Measurements from ENCODE around the gene LRRC7.

The LRRC7 gene

DNA sequence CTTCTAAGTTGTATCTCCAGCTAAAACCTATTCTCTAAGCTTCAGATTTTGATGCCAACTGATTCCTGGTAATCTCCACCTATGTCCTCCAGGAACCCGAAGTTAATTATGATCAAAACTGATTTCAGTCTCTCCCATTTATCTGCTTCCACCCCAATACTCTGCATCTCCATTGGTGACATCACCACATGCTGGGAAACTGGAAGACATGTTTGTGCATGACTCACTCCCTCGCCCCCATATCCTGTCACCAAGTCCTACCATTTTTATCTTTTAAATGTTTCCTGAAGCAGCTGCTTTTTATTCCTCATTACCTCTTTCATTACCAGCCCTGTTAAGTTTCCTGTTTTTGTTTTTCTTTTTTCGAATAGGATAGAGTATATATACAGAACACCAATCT, 409.2 kb downstream of the LRRC7 start:
- DNase-seq (ENCODE audit: low read depth in 2 of 2) = no peak

GRCh38 chr1:69982992-69983391, 415.3 kb downstream of the LRRC7 start:
- no peak for DNase-seq (ENCODE audit: low read depth in 2 of 2)

DNA sequence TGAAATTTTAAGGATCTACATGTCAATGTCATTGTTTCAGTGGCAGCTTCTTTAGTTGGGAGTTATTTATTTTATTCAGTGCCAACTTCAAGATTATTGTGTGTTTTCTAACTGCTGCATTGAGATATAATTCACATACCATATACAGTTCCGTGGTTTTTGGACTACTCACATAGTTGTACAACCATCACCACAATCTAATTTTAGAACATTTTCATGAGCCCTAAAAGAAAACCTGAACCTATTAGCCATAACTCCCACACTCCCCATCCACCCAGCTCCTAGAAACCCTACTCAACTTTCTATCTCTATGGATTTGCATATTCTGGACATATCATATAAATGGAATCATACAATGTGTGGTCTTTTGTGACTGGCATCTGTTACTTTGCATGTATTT, 417.7 kb downstream of the LRRC7 start:
- no peak for DNase-seq (ENCODE audit: low read depth in 2 of 2)

- no peak for DNase-seq (ENCODE audit: low read depth in 2 of 2)
Observed at GRCh38 chr1:69985901-69986439, 418.2 kb downstream of the LRRC7 start.

- DNase-seq (ENCODE audit: low read depth in 2 of 2) = no peak
Observed at GRCh38 chr1:69987881-69988280, 420.2 kb downstream of the LRRC7 start.

GRCh38 chr1:69991644-69992043, 423.9 kb downstream of the LRRC7 start:
- no peak for DNase-seq (ENCODE audit: low read depth in 2 of 2)

GRCh38 chr1:69992594-69992993, 424.9 kb downstream of the LRRC7 start:
- DNase-seq (ENCODE audit: low read depth in 2 of 2) = no peak

GRCh38 chr1:69993810-69994209, 426.1 kb downstream of the LRRC7 start:
- DNase-seq (ENCODE audit: low read depth in 2 of 2) = no peak

DNA sequence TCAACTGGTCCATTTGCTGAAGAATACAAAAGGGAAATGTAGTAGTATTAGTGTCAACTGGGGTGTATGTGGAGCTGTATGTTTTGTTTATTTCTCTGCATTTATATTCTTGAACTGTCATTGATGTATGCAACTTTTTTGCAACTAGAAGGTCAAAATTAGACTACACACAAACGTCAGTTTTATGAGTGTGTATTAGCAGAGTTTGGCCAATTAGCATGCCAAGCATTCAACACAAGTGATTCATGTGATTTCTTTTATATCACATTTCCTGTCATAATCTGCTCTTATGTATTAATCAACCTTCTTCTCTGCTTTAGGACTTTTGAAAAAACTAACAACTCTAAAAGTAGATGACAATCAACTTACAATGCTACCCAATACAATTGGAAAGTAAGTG, 426.5 kb downstream of the LRRC7 start:
- DNase-seq (ENCODE audit: low read depth in 2 of 2) = no peak

GRCh38 chr1:69998847-69999246, 431.1 kb downstream of the LRRC7 start:
- no peak for DNase-seq (ENCODE audit: low read depth in 2 of 2)

- no peak for DNase-seq (ENCODE audit: low read depth in 2 of 2)
Observed at GRCh38 chr1:70003211-70003908, 435.6 kb downstream of the LRRC7 start.

GRCh38 chr1:70005386-70006034, 437.8 kb downstream of the LRRC7 start:
- no peak for DNase-seq (ENCODE audit: low read depth in 2 of 2)

- no peak for DNase-seq (ENCODE audit: low read depth in 2 of 2)
Observed at GRCh38 chr1:70008660-70009059, 440.9 kb downstream of the LRRC7 start.

DNA sequence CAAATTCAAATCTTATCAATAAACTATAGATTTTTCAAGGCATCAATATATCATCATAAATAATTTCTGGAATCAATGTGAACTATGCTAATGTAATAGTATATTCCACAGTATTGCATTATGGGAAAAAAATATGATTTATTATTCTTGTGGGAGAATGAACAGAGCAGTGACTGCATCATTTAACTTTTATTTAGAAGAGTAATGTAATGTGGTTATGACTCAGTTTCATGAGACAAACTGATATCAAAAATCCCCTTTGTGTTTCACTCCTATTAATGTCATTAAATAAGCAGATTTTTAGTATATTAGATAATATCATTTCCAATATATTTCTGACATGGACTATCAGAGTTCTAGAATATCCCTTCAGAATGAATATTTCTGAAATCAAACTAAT, 450.0 kb downstream of the LRRC7 start:
- no peak for DNase-seq (ENCODE audit: low read depth in 2 of 2)

DNA sequence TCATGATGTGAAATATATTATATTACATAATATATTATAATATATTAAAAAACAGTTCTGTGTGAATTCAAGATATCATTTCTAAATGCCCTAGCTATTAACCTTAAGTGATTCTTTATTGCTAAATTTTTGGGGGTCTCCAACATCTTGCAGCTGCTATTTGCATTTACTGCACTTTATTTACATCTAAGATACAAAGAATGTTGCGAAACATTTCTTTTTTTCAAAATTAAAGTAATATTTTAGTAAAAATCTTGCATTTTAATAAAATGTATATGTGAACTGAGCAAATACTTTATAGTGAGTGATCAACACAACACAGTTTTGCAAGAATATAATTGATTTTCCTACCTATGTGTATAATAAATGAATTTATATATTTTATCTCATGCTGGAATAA, 456.6 kb downstream of the LRRC7 start:
- no peak for DNase-seq (ENCODE audit: low read depth in 2 of 2)

DNA sequence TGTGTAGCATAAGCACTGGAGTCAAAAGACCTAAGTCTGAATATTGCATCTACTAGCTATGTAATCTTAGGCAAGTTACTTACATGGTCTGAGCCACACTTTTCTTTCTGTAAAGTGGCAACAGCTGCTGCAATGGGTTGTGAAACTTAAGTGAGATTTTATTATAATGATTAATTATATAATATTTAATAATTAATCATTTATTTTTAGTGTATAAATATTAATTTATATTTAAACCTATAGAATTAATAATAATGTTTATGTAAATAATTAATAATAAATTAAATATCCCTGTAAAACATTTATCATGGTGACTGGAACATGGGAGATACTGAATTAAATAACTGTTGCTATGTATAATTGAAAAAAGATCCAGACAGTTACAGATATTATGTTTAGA, 457.3 kb downstream of the LRRC7 start:
- DNase-seq (ENCODE audit: low read depth in 2 of 2) = no peak

GRCh38 chr1:70025846-70026245, 458.1 kb downstream of the LRRC7 start:
- no peak for DNase-seq (ENCODE audit: low read depth in 2 of 2)

- no peak for DNase-seq (ENCODE audit: low read depth in 2 of 2)
Observed at GRCh38 chr1:70033266-70033873, 465.6 kb downstream of the LRRC7 start.

DNA sequence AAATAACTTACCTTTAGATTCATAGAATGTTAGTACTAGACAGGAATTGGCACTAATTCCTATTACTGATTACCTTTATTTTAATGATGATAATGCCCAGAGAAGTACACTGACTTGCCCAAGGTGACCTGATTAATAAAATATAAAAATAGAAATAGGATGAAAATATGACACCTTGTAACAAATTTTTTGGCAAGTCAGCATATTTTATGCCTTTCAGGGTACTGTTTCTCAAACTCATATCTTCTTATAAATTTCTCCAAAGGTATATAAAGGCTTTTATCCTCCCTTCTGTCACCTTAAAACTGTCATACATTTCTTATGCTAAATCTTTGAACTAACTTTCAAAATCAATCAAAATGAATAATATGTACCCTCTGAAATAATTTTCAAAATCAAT, 466.2 kb downstream of the LRRC7 start:
- DNase-seq (ENCODE audit: low read depth in 2 of 2) = no peak

DNA sequence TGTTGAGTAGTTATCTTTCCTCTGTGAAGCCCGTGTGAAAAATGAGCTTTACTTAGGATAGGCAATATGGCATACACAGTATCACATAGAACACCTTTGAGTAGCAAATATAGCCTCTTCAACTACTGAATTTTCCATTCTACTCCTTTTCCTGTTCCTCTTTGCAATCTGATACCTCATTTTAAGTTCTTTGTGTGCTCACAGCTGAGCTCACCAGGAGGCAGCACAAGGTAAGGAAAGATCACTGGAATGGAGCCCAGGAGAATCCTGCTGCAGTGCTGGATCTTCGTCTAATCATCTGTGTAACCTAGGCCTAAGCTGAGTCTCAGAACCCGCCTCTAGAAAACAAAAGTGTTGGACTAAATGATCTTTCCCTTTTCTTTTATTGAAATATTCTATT, 466.7 kb downstream of the LRRC7 start:
- DNase-seq (ENCODE audit: low read depth in 2 of 2) = no peak

DNA sequence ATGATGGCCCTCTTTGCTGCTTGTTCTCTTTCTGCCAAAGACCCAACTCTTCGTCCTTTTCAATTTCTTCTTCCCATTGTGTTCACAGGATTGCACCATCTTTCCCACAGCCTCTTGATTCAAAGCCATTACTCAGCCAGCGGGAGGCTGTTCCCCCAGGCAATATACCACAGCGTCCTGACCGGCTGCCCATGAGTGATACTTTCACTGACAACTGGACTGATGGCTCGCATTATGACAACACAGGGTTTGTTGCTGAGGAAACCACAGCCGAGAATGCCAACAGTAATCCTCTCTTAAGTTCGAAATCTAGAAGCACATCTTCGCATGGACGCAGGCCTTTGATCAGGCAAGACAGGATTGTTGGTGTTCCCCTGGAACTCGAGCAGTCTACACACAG, 470.3 kb downstream of the LRRC7 start:
- no peak for DNase-seq (ENCODE audit: low read depth in 2 of 2)

DNA sequence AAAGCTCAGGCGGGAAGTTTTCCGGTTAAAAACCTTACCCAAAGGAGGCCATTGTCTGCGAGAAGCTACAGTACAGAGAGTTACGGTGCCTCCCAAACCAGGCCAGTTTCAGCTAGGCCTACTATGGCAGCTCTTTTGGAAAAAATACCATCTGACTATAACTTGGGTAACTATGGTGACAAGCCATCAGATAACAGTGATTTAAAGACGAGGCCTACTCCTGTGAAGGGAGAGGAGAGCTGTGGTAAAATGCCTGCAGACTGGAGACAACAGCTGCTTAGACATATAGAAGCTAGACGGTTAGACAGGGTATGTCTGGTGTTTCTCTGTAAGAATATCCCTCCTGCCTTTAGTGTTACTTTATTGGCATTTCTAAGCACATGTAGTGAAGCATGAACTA, 471.8 kb downstream of the LRRC7 start:
- DNase-seq (ENCODE audit: low read depth in 2 of 2) = no peak

All from stimulated activated CD4-positive, alpha-beta T cell treated with anti-CD3 and anti-CD28 coated beads, Interleukin-4, amount 100 ng/mL, for 48 hours (primary cell).